ENCODE measurements around the gene FPGS.

Gene FPGS

DNA sequence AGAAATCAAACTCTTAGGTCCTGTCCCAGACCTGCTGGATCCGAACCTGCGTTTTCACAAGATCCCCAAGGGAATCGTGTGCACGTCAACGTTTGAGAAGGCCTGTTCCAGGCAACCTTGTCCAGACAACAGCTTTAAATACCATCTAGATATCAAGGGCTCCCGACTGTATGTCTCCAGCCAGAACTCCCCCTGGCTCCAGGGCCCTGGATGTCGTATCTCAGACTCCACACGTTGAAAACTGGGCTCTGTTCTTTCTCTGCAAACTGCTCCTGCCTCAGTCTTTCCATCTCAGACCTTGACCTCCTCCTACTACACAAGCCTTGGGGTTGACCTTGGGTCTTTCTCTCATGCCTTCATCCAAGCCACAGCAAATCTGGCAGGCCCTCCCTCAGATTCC, 57.6 kb downstream of the FPGS start:
- Histone ChIP-seq H3K36me3 (ENCODE audit: insufficient read depth, low read length) (no peaks in the 10 kb centered on the region), H3K9ac (ENCODE audit: insufficient read length) (no peak overlapping the region), H3K4me3 (no peak overlapping the region), H3K27ac (no peak overlapping the region), H3K9me3 (ENCODE audit: low read depth, low read length) (no peaks in the 10 kb centered on the region)
- TF ChIP-seq EZH2 (IDR thresholded peaks at IDR 0.05) (no peak), POLR2AphosphoS5 (IDR thresholded peaks at IDR 0.05; ENCODE audit: borderline replicate concordance, low read depth, low read length) (no peak), FOXP2 (optimal IDR thresholded peaks at IDR 0.05; ENCODE audit: control extremely low read depth, extremely low read length, insufficient read depth) (no peak)
- no peak for DNase-seq (ENCODE audit: low read depth, low spot score)

DNA sequence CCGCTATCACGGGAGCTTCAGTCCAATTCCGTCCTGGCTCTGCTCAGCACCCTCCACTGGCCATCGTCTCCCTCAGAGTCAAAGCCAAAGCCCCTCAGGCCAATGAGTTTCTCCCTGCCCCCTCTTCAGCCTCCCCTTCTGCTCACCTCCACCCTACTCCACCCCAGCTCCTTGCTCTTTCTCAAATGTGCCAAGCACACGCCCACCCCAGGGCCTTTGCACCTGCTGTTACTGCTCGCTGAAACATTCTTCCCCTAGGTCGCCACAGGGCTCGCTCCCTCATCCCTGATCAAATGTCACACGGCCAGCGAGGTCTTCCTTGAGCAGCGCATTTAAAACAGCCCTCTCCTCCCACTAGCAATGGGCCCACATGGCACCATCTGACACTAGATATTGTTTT, 58.1 kb downstream of the FPGS start:
- no peaks in the 10 kb centered on the region for H3K36me3 ChIP-seq (ENCODE audit: insufficient read depth, low read length)
- TF ChIP-seq EZH2 (IDR thresholded peaks at IDR 0.05): no peak
- TF ChIP-seq FOXP2 (optimal IDR thresholded peaks at IDR 0.05; ENCODE audit: control extremely low read depth, extremely low read length, insufficient read depth): no peak
- TF ChIP-seq POLR2AphosphoS5 (IDR thresholded peaks at IDR 0.05; ENCODE audit: borderline replicate concordance, low read depth, low read length): no peak
- H3K27ac ChIP-seq: no peak overlapping the region
- no peaks in the 10 kb centered on the region for H3K9me3 ChIP-seq (ENCODE audit: low read depth, low read length)
- no peak overlapping the region for H3K4me3 ChIP-seq
- no peak overlapping the region for H3K9ac ChIP-seq (ENCODE audit: insufficient read length)
- no peak for DNase-seq (ENCODE audit: low read depth, low spot score)

DNA sequence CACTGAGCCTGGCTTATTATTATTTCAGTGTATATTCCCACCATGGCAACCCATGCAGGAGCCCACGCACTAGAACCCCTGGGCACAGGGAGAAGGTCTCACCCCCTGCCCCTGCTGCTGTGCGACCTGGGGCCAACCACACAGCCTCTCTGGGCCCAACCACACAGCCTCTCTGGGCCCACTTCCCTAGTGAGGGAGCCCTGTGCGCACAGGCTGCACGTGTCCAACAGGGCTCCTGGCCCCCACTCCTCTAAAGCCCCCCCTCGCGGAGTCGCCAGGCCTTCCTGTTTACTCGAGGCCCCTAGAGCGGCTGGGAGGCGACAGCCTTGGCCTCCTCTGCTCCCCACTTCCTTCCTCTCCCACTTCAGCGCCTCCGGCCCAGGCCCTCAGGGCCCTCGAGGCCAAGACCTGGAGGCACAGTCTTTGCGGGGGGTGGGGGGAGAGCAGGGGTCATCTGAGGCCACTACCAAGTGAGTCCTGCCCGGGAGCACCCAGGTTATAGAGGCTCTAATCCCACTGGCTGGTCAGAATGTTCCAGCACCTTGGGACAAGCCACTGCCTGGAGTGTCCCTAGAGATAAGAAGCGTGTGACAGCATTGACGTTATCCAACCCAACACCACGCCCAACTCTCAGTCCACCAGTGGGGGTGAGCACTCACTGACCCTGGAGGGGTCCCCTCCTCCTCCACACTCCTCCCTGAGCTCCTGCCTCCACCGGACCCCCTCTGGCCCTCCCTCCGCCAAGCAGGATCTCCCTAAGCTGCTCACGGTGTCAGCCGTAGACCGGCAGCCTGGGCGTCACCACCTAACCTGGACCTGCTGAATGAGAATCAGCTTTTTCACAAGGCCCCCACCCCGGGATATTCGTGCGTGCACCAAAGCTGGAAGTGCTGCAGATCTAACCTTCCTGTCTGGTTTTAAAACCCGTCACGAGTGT, 59.7 kb downstream of the FPGS start:
- DNase-seq (ENCODE audit: low read depth, low spot score): no peak
- no peak overlapping the region for H3K4me3 ChIP-seq
- H3K27ac ChIP-seq: no peak overlapping the region
- no peak overlapping the region for H3K9ac ChIP-seq (ENCODE audit: insufficient read length)
- H3K9me3 ChIP-seq (ENCODE audit: low read depth, low read length): no peaks in the 10 kb centered on the region
- TF ChIP-seq EZH2 (IDR thresholded peaks at IDR 0.05): no peak
- no peak for TF ChIP-seq POLR2AphosphoS5 (IDR thresholded peaks at IDR 0.05; ENCODE audit: borderline replicate concordance, low read depth, low read length)
- no peak for TF ChIP-seq FOXP2 (optimal IDR thresholded peaks at IDR 0.05; ENCODE audit: control extremely low read depth, extremely low read length, insufficient read depth)
- no peaks in the 10 kb centered on the region for H3K36me3 ChIP-seq (ENCODE audit: insufficient read depth, low read length)

DNA sequence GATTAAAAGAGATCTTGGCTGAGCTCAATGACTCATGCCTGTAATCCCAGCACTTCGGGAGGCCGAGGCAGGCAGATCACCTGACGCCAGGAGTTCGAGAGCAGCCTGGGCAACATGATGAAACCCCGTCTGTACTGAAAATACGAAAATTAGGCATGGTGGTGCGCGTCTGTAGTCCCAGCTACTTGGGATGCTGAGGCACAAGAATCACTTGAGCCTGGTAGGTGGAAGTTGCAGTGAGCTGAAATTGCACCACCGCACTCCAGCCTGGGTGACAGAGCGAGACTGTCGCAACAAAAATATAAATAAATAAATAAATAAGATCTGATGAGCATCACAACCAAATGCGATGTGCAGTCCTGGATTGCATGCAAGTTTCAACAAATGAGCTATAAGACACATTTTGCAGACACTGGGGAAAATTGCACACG, 60.5 kb downstream of the FPGS start:
- DNase-seq (ENCODE audit: low read depth, low spot score): no peak
- no peak overlapping the region for H3K9ac ChIP-seq (ENCODE audit: insufficient read length)
- TF ChIP-seq EZH2 (IDR thresholded peaks at IDR 0.05) (no peak), POLR2AphosphoS5 (IDR thresholded peaks at IDR 0.05; ENCODE audit: borderline replicate concordance, low read depth, low read length) (no peak), FOXP2 (optimal IDR thresholded peaks at IDR 0.05; ENCODE audit: control extremely low read depth, extremely low read length, insufficient read depth) (no peak)

More for the DNA sequence above, 60.5 kb downstream of the FPGS start:
- Histone ChIP-seq H3K36me3 (ENCODE audit: insufficient read depth, low read length) (no peaks in the 10 kb centered on the region), H3K9me3 (ENCODE audit: low read depth, low read length) (no peaks in the 10 kb centered on the region), H3K4me3 (no peak overlapping the region), H3K27ac (no peak overlapping the region)
